ENCODE data around the gene AFMID. TPM values are rescaled to one million over a fixed set of nuclear protein-coding genes. Genes with fewer than 3 reads are reported as not detected.
A peak's percentile ranks its signal among the peaks of the same experiment; 100 is the strongest.

AFMID gene
- total and polyA plus RNA-seq, 2 of the 13 experiments (the other 11 are each of a cell fraction or from before 2014, with no cell fraction given), result 249 to 270 TPM

GRCh38 chr17:78168242-78168902 lies 18.8 kb upstream of the AFMID start, which contains the start of gene SYNGR2:
SYNGR2 (plus strand) TSS chr17:78168581; CDS start chr17:78168617, 36 bp downstream.
- POLR2A ChIA-PET, result interaction anchor here (0.9 to 1.7 kb wide), 4 partner anchors 18 to 26 kb away, joined by 3 to 12 read pairs (median 4); partner anchors contain the start of gene TK1
- 4% methylated on average over 5 of the region's 84 CpGs for WGBS (ENCODE audit: low lambda C conversion rate)
- no peak within 1 kb of the TSS for H2AFZ ChIP-seq (ENCODE audit: low read length)
- peaks cover 0 to 2% of the 10 kb centered on the region in 2 experiments; a peak in 1 of 5 replicates for H3K27me3 ChIP-seq (ENCODE audit: control insufficient read depth in 1 of 2, insufficient read depth in 2 of 2, low read length in 2 of 2)
- peaks cover 8% of the 10 kb centered on the region for H3K79me2 ChIP-seq (ENCODE audit: insufficient read depth, low read length)
- no TSS peak for BruUV-seq (replicated peaks)
- in situ Hi-C loops (cut with HindIII; ENCODE audit: extremely low pct_ligation_motif_present, low pct_unique_long_range_greater_than_20kb), result no loop called here
- intact Hi-C loops (cut with micrococcal nuclease; ENCODE audit: unreplicated experiment), result loop anchor here (2.0 to 5.0 kb wide), 3 partner anchors 18 to 41 kb away; partner anchors contain the start of genes AFMID, TK1 and TMC6
- peak within 1 kb of the TSS; percentile 51 for H3K27ac ChIP-seq (ENCODE audit: extremely low read length, insufficient read depth, low read length)
- peak; percentile 69 for ATAC-seq
- H3K4me3 ChIP-seq (replicated peaks in 1 of 3; ENCODE audit: insufficient read depth in 1 of 3, low read depth in 2 of 3, low read length in 3 of 3), result peak within 1 kb of the TSS; percentile 73 to 88 (median 84)
- CTCF ChIA-PET (ENCODE audit: low intra/inter-chr PET ratio, low total read pairs), result no interaction called here
- DNase-seq (ENCODE audit: low spot score), result peak; percentile 74
- H3K9ac ChIP-seq (ENCODE audit: insufficient read depth, low read depth, low read length), result peak within 1 kb of the TSS; percentile 81
- peak within 1 kb of the TSS; percentile 89 for H3K4me2 ChIP-seq (ENCODE audit: low read depth, low read length)
- no peaks in the 10 kb centered on the region for H3K9me3 ChIP-seq (ENCODE audit: low read length)
- H4K20me1 ChIP-seq (ENCODE audit: insufficient read depth, low read length), result peaks cover 5% of the 10 kb centered on the region; the same call in 1 of the 2 replicates
- no peak for FAIRE-seq
- peaks cover 62% of the 10 kb centered on the region for H3K4me1 ChIP-seq (ENCODE audit: insufficient read depth, low read length)
- H3K36me3 ChIP-seq (replicated peaks in 1 of 2; ENCODE audit: control insufficient read depth in 1 of 2, insufficient read depth in 2 of 2, low read length in 2 of 2), result peaks cover 5 to 14% of the 10 kb centered on the region in 2 experiments
- TF ChIP-seq AKAP8 (CRISPR knock-in tag; IDR thresholded peaks at IDR 0.05) (0 out of 2 replicates have a peak, but pooled peaks have one; percentile 61), CBX5 (CRISPR knock-in tag; IDR thresholded peaks at IDR 0.05; ENCODE audit: borderline replicate concordance) (0 out of 2 replicates have a peak, but pooled peaks have one; percentile 14), ZHX2 (IDR thresholded peaks at IDR 0.05; ENCODE audit: low read depth) (no peak), ZHX2 (CRISPR knock-in tag; IDR thresholded peaks at IDR 0.05; ENCODE audit: borderline replicate concordance) (peak; percentile 68; the same call in 1 of the 2 replicates), MATR3 (CRISPR knock-in tag; IDR thresholded peaks at IDR 0.05) (no peak), ZNF790 (CRISPR knock-in tag; IDR thresholded peaks at IDR 0.05; ENCODE audit: borderline replicate concordance) (peak; percentile 69; the same call in 1 of the 2 replicates), ISL2 (CRISPR knock-in tag; IDR thresholded peaks at IDR 0.05) (peak; percentile 56), GPN1 (CRISPR knock-in tag; IDR thresholded peaks at IDR 0.05; ENCODE audit: borderline replicate concordance) (no peak), ZNF225 (CRISPR knock-in tag; IDR thresholded peaks at IDR 0.05) (no peak; the same call in none of the 2 replicates), ZNF33B (CRISPR knock-in tag; IDR thresholded peaks at IDR 0.05) (peak; percentile 65; the same call in 1 of the 2 replicates), ATRX (CRISPR knock-in tag; IDR thresholded peaks at IDR 0.05; ENCODE audit: borderline replicate concordance) (no peak), SPEN (CRISPR knock-in tag; IDR thresholded peaks at IDR 0.05; ENCODE audit: low read depth) (peak; percentile 92), ZNF205 (CRISPR knock-in tag; IDR thresholded peaks at IDR 0.05) (peak; percentile 71; the same call in 1 of the 2 replicates)
- TF ChIP-seq, protein P1, sequence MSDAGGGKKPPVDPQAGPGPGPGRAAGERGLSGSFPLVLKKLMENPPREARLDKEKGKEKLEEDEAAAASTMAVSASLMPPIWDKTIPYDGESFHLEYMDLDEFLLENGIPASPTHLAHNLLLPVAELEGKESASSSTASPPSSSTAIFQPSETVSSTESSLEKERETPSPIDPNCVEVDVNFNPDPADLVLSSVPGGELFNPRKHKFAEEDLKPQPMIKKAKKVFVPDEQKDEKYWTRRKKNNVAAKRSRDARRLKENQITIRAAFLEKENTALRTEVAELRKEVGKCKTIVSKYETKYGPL (CRISPR knock-in tag; IDR thresholded peaks at IDR 0.05), result peak; percentile 68; the same call in 1 of the 2 replicates
- TF ChIP-seq, protein P2, sequence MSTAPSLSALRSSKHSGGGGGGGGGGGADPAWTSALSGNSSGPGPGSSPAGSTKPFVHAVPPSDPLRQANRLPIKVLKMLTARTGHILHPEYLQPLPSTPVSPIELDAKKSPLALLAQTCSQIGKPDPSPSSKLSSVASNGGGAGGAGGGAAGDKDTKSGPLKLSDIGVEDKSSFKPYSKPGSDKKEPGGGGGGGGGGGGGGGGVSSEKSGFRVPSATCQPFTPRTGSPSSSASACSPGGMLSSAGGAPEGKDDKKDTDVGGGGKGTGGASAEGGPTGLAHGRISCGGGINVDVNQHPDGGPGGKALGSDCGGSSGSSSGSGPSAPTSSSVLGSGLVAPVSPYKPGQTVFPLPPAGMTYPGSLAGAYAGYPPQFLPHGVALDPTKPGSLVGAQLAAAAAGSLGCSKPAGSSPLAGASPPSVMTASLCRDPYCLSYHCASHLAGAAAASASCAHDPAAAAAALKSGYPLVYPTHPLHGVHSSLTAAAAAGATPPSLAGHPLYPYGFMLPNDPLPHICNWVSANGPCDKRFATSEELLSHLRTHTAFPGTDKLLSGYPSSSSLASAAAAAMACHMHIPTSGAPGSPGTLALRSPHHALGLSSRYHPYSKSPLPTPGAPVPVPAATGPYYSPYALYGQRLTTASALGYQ (CRISPR knock-in tag; IDR thresholded peaks at IDR 0.05), result peak; percentile 70

Measured in HepG2 (cell line).